ENCODE results near the gene HPN.

HPN gene

GRCh38 chr19:35056513-35057063, 15.1 kb downstream of the HPN start:
- Histone ChIP-seq H3K4me3 (ENCODE audit: low read depth, low read length) (no peak overlapping the region), H3K36me3 (ENCODE audit: control insufficient read depth, insufficient read depth, low read length) (no peaks in the 10 kb centered on the region), H3K27ac (ENCODE audit: low read depth, low read length) (no peak overlapping the region)

GRCh38 chr19:35058370-35058769, 16.8 kb downstream of the HPN start:
- H3K9me3 ChIP-seq (ENCODE audit: control insufficient read depth, insufficient read depth, low read depth, low read length), result no peaks in the 10 kb centered on the region
- no peak overlapping the region for H3K4me3 ChIP-seq (ENCODE audit: low read depth, low read length)
- H3K36me3 ChIP-seq (ENCODE audit: control insufficient read depth, insufficient read depth, low read length), result no peaks in the 10 kb centered on the region
- H3K9ac ChIP-seq (ENCODE audit: low read length), result no peak overlapping the region
- H3K4me1 ChIP-seq (ENCODE audit: control insufficient read depth, insufficient read depth, low read length), result 0 out of 2 replicates have a peak, but pooled peaks cover 10% of the 10 kb centered on the region
- H3K27me3 ChIP-seq (ENCODE audit: control insufficient read depth, insufficient read depth, low read length), result no peaks in the 10 kb centered on the region
- no peak overlapping the region for H3K27ac ChIP-seq (ENCODE audit: low read depth, low read length)

More at GRCh38 chr19:35056513-35057063, 15.1 kb downstream of the HPN start:
- Histone ChIP-seq H3K4me1 (ENCODE audit: control insufficient read depth, insufficient read depth, low read length) (0 out of 2 replicates have a peak, but pooled peaks cover 10% of the 10 kb centered on the region), H3K9me3 (ENCODE audit: control insufficient read depth, insufficient read depth, low read depth, low read length) (no peaks in the 10 kb centered on the region), H3K27me3 (ENCODE audit: control insufficient read depth, insufficient read depth, low read length) (no peaks in the 10 kb centered on the region), H3K9ac (ENCODE audit: low read length) (peak overlapping the region; percentile 1)

GRCh38 chr19:35059006-35059798, 17.7 kb downstream of the HPN start:
- H3K27me3 ChIP-seq (ENCODE audit: control insufficient read depth, insufficient read depth, low read length), result no peaks in the 10 kb centered on the region
- no peaks in the 10 kb centered on the region for H3K36me3 ChIP-seq (ENCODE audit: control insufficient read depth, insufficient read depth, low read length)
- no peak overlapping the region for H3K9ac ChIP-seq (ENCODE audit: low read length)
- no peak overlapping the region for H3K4me3 ChIP-seq (ENCODE audit: low read depth, low read length)
- H3K4me1 ChIP-seq (ENCODE audit: control insufficient read depth, insufficient read depth, low read length), result 0 out of 2 replicates have a peak, but pooled peaks cover 10% of the 10 kb centered on the region
- no peaks in the 10 kb centered on the region for H3K9me3 ChIP-seq (ENCODE audit: control insufficient read depth, insufficient read depth, low read depth, low read length)
- H3K27ac ChIP-seq (ENCODE audit: low read depth, low read length), result no peak overlapping the region

- no peaks in the 10 kb centered on the region for H3K27me3 ChIP-seq (ENCODE audit: control insufficient read depth, insufficient read depth, low read length)
- no peak overlapping the region for H3K9ac ChIP-seq (ENCODE audit: low read length)
- no peak overlapping the region for H3K4me3 ChIP-seq (ENCODE audit: low read depth, low read length)
- H3K4me1 ChIP-seq (ENCODE audit: control insufficient read depth, insufficient read depth, low read length), result 0 out of 2 replicates have a peak, but pooled peaks cover 10% of the 10 kb centered on the region
- no peaks in the 10 kb centered on the region for H3K9me3 ChIP-seq (ENCODE audit: control insufficient read depth, insufficient read depth, low read depth, low read length)
- H3K36me3 ChIP-seq (ENCODE audit: control insufficient read depth, insufficient read depth, low read length), result no peaks in the 10 kb centered on the region
- no peak overlapping the region for H3K27ac ChIP-seq (ENCODE audit: low read depth, low read length)
Observed at GRCh38 chr19:35059799-35060091, 18.2 kb downstream of the HPN start.

GRCh38 chr19:35060160-35060855, 18.8 kb downstream of the HPN start:
- no peak overlapping the region for H3K4me3 ChIP-seq (ENCODE audit: low read depth, low read length)
- H3K4me1 ChIP-seq (ENCODE audit: control insufficient read depth, insufficient read depth, low read length), result 0 out of 2 replicates have a peak, but pooled peaks cover 10% of the 10 kb centered on the region
- H3K9ac ChIP-seq (ENCODE audit: low read length), result no peak overlapping the region
- H3K36me3 ChIP-seq (ENCODE audit: control insufficient read depth, insufficient read depth, low read length), result no peaks in the 10 kb centered on the region
- H3K27ac ChIP-seq (ENCODE audit: low read depth, low read length), result no peak overlapping the region
- no peaks in the 10 kb centered on the region for H3K27me3 ChIP-seq (ENCODE audit: control insufficient read depth, insufficient read depth, low read length)
- no peaks in the 10 kb centered on the region for H3K9me3 ChIP-seq (ENCODE audit: control insufficient read depth, insufficient read depth, low read depth, low read length)

- Histone ChIP-seq H3K27me3 (ENCODE audit: control insufficient read depth, insufficient read depth, low read length) (no peaks in the 10 kb centered on the region), H3K9ac (ENCODE audit: low read length) (no peak overlapping the region), H3K9me3 (ENCODE audit: control insufficient read depth, insufficient read depth, low read depth, low read length) (no peaks in the 10 kb centered on the region), H3K36me3 (ENCODE audit: control insufficient read depth, insufficient read depth, low read length) (no peaks in the 10 kb centered on the region), H3K4me1 (ENCODE audit: control insufficient read depth, insufficient read depth, low read length) (no peaks in the 10 kb centered on the region), H3K4me3 (ENCODE audit: low read depth, low read length) (no peak overlapping the region), H3K27ac (ENCODE audit: low read depth, low read length) (no peak overlapping the region)
Observed at GRCh38 chr19:35061583-35062373, 20.3 kb downstream of the HPN start.

- no peaks in the 10 kb centered on the region for H3K36me3 ChIP-seq (ENCODE audit: control insufficient read depth, insufficient read depth, low read length)
- no peak overlapping the region for H3K4me3 ChIP-seq (ENCODE audit: low read depth, low read length)
- H3K27ac ChIP-seq (ENCODE audit: low read depth, low read length), result no peak overlapping the region
- H3K4me1 ChIP-seq (ENCODE audit: control insufficient read depth, insufficient read depth, low read length), result no peaks in the 10 kb centered on the region
- no peaks in the 10 kb centered on the region for H3K9me3 ChIP-seq (ENCODE audit: control insufficient read depth, insufficient read depth, low read depth, low read length)
- H3K9ac ChIP-seq (ENCODE audit: low read length), result no peak overlapping the region
- no peaks in the 10 kb centered on the region for H3K27me3 ChIP-seq (ENCODE audit: control insufficient read depth, insufficient read depth, low read length)
Observed at GRCh38 chr19:35062942-35063341, 21.4 kb downstream of the HPN start.

- Histone ChIP-seq H3K27ac (ENCODE audit: low read depth, low read length) (no peak overlapping the region), H3K9ac (ENCODE audit: low read length) (no peak overlapping the region), H3K4me3 (ENCODE audit: low read depth, low read length) (no peak overlapping the region)
Observed at GRCh38 chr19:35063940-35064818, 22.7 kb downstream of the HPN start.

GRCh38 chr19:35065574-35065973, 24.1 kb downstream of the HPN start:
- H3K27me3 ChIP-seq (ENCODE audit: control insufficient read depth, insufficient read depth, low read length), result no peaks in the 10 kb centered on the region
- no peak overlapping the region for H3K27ac ChIP-seq (ENCODE audit: low read depth, low read length)
- no peak overlapping the region for H3K4me3 ChIP-seq (ENCODE audit: low read depth, low read length)
- no peaks in the 10 kb centered on the region for H3K36me3 ChIP-seq (ENCODE audit: control insufficient read depth, insufficient read depth, low read length)
- peaks cover 19% of the 10 kb centered on the region for H3K4me1 ChIP-seq (ENCODE audit: control insufficient read depth, insufficient read depth, low read length)
- peaks cover 2% of the 10 kb centered on the region; the same call in 1 of the 2 replicates for H3K9me3 ChIP-seq (ENCODE audit: control insufficient read depth, insufficient read depth, low read depth, low read length)
- no peak overlapping the region for H3K9ac ChIP-seq (ENCODE audit: low read length)

More at GRCh38 chr19:35063940-35064818, 22.7 kb downstream of the HPN start:
- Histone ChIP-seq H3K9me3 (ENCODE audit: control insufficient read depth, insufficient read depth, low read depth, low read length) (no peaks in the 10 kb centered on the region), H3K27me3 (ENCODE audit: control insufficient read depth, insufficient read depth, low read length) (no peaks in the 10 kb centered on the region), H3K36me3 (ENCODE audit: control insufficient read depth, insufficient read depth, low read length) (no peaks in the 10 kb centered on the region), H3K4me1 (ENCODE audit: control insufficient read depth, insufficient read depth, low read length) (peaks cover 11% of the 10 kb centered on the region)

GRCh38 chr19:35066121-35066520, 24.6 kb downstream of the HPN start:
- H3K27ac ChIP-seq (ENCODE audit: low read depth, low read length), result no peak overlapping the region
- no peaks in the 10 kb centered on the region for H3K27me3 ChIP-seq (ENCODE audit: control insufficient read depth, insufficient read depth, low read length)
- H3K36me3 ChIP-seq (ENCODE audit: control insufficient read depth, insufficient read depth, low read length), result no peaks in the 10 kb centered on the region
- H3K4me1 ChIP-seq (ENCODE audit: control insufficient read depth, insufficient read depth, low read length), result peaks cover 19% of the 10 kb centered on the region
- H3K4me3 ChIP-seq (ENCODE audit: low read depth, low read length), result no peak overlapping the region
- H3K9me3 ChIP-seq (ENCODE audit: control insufficient read depth, insufficient read depth, low read depth, low read length), result peaks cover 4% of the 10 kb centered on the region; the same call in 1 of the 2 replicates
- H3K9ac ChIP-seq (ENCODE audit: low read length), result no peak overlapping the region

Measured in HUES6 (cell line).